Measurements from ENCODE around the gene CPA4.
"Not testable (repeated sequence)": the region's sequence is repeated elsewhere in the genome, so short reads cannot be mapped to it uniquely, and the experiment has no call there.

Gene CPA4

DNA sequence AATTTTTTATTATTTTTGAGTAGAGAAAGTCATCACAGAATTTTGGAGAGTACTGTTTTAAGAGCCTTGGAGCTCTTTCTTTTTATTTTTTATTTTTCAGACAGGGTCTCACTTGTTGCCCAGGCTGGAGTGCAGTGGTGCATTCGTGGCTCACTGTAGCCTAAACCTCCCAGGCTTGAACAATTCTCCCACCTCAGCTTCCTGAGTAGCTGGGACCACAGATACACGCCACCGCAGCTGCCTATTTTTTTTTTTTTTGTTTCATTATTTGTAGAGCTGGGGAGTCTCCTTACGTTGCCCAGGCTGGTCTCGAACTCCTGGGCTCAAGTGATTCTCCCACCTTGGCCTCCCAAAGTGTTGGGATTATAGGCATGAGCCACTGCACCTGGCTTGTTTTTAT lies 10.6 kb downstream of the CPA4 start:
- no peak for DNase-seq

DNA sequence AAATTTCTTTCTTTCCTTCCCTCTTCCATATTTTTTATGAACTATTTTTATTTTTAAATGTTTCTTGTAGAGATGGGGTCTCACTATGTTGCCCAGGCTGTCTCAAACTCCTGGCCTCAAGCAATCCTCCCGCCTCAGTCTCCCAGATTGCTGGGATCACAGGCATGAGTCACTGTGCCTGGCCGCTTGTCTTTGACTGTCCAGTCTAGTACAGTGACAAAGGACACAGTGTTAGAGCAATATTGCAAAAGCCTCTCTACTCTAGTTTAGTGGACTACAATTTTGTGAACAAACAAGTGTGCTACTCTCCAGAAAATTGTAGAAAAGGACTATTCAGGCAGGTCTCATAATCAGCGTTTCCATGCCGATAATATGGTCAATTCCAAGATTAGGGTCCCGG lies 11.0 kb downstream of the CPA4 start:
- DNase-seq, result no peak

DNA sequence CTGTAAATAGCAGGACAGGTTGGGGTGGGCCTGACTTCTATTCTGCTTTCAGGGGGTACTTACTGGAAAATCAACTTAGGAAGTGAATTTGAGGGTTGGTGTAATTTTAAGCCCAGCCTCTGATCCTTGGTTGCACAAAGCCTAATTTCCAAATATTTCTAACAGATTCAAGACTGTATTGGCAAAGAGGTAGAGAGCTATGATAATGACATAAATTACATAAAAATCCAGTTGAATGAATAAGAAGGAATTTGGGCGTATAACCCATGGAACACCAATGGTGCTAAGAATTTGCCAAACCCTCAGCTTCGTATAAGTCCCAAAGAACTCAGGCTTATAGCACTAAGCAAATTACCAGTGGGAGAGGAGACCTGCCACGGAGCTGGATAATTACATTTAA lies 11.9 kb downstream of the CPA4 start:
- DNase-seq, result no peak

DNA sequence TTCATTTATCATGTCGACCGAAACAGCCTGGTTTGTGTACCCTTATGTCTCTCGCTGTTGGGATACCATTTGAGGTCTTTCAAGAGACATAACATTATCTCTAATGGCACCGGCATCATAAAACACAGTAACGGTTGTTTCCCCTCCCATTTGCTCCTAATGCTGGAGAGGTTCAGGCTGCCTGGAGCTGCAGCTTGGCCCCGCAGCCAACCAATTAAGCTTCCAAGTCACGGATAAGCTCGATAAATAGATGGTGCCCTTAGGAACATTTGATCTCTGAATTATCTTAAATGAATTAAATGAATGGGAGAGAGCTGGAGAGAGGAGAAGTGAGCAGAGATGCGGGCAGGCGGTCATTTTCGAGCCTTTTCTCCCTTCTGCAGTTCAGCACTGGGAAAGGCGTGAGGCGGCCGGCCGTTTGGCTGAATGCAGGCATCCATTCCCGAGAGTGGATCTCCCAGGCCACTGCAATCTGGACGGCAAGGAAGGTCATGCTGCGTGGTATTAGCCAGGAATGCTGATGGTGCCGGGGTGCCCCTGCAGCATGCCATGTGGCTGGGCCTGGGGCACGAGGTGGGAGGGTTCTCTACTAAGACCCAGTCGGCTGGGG lies 12.6 kb downstream of the CPA4 start:
- no peak for DNase-seq

GRCh38 chr7:130309986-130310385 lies 17.0 kb downstream of the CPA4 start:
- DNase-seq, result no peak

GRCh38 chr7:130314305-130314704 lies 21.3 kb downstream of the CPA4 start:
- no peak for DNase-seq

GRCh38 chr7:130319541-130319940 lies 26.6 kb downstream of the CPA4 start:
- no peak for DNase-seq

DNA sequence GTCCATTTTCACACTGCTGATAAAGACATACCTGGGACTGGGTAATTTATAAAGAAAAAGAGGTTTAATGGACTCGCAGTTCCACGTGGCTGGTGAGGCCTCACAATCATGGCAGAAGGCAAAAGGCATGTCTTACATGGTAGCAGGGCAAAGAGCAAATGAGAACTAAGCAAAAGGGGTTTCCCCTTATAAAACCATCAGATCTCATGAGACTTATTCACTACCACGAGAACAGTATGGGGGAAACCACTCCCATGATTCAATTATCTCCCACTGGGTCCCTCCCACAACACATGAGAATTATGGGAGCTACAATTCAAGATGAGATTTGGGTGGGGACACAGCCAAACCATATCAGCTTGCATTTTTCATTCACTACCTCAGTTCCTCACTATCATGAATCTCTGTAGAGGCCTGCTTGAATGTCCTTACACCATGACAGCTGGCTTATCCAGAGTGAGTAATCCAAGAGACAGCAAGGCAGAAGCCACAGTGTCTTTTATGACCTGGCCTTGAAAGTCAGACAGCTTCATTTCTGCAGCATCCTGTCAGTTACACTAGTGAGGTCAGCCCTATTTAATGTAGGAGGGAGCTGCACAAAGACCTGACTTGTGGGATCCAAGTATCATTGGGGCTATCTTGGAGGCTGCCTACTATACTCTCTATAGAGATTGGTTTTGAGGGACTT lies 28.7 kb downstream of the CPA4 start:
- DNase-seq, result not testable (repeated sequence)

DNA sequence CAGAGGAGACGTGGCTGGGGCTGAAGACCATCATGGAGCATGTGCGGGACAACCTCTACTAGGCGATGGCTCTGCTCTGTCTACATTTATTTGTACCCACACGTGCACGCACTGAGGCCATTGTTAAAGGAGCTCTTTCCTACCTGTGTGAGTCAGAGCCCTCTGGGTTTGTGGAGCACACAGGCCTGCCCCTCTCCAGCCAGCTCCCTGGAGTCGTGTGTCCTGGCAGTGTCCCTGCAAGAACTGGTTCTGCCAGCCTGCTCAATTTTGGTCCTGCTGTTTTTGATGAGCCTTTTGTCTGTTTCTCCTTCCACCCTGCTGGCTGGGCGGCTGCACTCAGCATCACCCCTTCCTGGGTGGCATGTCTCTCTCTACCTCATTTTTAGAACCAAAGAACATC lies 29.7 kb downstream of the CPA4 start:
- no peak for DNase-seq

DNA sequence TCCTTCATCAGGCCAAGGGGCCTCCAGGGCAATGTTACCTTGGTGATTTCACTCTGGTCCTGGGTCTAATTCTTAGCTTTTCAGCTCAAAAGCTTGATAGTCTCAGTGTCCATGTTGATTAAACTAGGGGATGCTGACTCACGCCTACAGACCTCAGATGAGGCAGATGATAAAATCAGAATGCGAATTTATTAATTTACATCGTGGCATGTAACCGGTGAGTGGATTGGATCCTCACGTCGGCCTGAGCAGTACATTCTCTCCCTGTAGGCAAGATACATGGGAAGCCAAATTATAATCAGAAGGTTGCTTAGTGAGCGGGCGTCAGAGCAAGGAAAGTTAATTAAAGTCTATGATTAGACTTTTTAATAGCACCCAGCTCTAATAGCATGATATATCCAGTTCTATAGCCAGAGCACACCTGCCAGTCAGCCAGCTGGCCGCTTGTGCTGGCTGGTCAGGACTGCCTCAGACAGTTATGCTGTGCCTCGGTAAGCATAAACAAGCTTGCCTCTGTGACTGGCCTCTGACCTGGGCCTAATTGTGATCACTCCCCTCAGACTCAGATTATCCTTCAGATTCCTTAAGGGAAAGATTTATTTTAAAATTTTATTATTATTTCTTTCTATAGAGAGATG lies 31.5 kb downstream of the CPA4 start:
- DNase-seq, result no peak

- peak; percentile 55 for DNase-seq
These were observed 36.7 kb downstream of the CPA4 start for GRCh38 chr7:130329681-130330080.

DNA sequence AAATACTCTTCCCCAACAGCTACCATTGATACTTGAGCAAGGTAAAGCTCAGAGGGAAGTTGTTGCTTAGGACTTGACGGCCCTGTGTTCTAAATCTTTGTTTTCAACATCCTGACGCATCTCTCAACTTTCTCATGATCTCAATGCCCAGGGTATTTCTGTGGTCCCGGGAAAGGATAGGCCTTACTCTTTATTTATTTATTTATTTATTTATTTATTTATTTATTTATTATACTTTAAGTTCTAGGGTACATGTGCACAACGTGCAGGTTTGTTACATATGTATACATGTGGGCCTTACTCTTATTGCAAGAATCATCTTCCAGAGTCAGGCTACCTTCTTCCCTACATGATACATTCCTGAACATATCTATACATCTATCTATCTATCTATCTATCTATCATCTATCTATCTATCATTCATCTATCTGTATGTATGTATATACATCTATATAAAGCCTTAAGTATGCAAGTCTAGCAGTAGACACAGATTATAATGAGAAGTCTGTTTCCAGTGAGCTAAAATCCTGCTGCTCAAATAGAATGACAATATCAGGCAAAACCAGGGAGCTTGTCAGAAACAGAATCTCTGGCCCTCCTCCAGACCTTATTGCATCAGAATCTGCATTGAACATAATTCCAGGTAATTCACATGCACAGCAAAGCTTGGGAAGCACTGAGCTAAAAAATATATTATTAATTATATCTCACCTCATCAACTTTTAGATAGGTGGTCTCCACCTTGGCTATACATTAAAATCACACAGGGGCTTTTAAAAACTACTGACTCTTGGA lies 39.5 kb downstream of the CPA4 start:
- no peak for DNase-seq

- no peak for DNase-seq
These were observed 40.9 kb downstream of the CPA4 start for GRCh38 chr7:130333832-130334231.

- DNase-seq, result no peak
These were observed 41.3 kb downstream of the CPA4 start for GRCh38 chr7:130334274-130334673.

DNA sequence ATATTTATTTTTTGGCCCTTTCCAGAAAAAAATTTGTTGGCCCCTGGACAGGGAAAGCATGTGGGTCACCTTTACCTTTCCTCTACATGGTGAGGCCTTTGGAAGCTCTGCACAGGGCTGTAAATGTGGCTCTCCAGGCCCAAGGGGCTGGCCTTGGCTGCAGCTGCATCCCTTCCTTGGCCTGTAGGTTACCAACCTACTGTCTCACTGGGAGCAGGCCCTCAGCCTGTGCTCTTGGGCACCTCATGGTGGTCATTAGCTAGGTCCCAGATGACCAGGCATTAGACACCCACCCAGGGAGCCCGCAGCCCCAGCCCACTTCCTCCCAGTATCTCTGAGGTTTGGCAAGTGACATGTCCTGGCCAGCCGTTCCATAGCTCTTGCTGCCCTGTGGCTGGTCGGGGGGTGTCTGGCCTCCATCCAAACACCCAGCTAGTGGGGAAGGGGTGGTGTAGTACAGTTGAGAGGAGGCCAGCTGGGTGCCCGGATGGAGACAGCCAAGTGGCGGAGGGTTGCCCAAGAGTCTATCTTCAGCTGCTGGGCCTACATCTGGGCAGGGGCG lies 44.5 kb downstream of the CPA4 start:
- no peak for DNase-seq

DNA sequence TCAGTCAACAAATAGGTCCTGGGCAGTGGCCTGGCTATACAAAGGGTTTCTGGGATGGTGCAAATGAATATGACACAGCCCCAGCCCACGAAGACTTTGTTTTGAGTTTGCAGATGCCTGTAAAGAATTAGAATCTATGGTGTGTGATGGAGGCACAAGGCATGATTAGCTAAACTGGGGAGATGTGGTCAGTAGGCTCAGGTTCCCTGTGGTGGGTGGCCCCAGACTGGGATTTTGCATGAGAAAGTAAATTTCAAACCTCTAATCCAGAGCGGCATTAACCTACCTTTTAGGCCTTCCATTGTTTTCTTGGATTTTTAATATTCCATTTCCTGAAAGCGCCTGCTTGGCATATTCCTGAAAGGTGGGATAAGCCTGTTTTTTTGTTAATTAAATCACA lies 45.3 kb downstream of the CPA4 start:
- no peak for DNase-seq

DNA sequence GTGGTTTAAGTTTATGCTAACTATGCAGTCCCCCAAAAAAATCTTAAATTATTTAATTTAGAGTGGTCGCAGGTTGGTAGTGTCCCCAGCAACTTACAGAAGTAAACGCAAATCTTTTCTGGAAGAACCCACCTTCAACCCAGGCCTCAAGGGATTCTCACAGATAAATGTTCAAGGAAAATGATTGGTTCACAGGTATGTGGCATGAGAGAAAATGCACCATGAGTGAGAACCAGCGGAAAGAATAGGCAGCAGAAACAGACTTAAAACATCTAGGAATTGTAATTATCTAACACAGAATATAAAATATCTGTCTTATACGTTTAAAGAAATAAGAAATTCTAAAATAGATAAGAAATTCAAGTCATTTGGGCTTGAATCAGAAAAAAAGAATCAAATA lies 48.9 kb downstream of the CPA4 start:
- DNase-seq, result no peak

- no peak for DNase-seq
These were observed 49.9 kb downstream of the CPA4 start for GRCh38 chr7:130342701-130343380.

- DNase-seq, result no peak
These were observed 51.4 kb downstream of the CPA4 start, which contains the start of gene CPA5 for GRCh38 chr7:130344271-130344866. CPA5 (plus strand) TSS chr7:130344816; CDS start chr7:130346486, 1,670 bp downstream.

GRCh38 chr7:130345136-130345535 lies 52.2 kb downstream of the CPA4 start:
- no peak for DNase-seq

DNA sequence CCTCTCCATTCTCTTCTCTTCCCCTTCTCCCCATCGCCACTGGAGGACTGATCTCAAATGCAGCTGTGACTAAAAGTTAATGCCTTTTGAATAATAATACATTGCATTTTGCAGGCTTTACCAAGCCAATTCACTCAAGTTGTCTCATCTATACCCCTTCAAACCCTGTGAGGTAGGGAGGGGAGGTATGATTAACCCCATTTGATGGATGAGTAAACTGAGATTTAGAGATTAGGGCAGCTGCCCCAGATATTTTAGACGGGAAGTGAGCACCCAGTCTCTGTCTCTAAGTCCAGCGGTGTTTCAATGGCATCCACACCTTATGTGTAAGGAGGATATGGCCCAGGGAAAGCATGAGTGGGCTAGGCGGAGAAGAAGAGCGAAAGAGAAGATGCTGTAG lies 52.8 kb downstream of the CPA4 start:
- no peak for DNase-seq
